ENCODE results near the gene CPA2. TPM values are rescaled to one million over a fixed set of nuclear protein-coding genes. Genes with fewer than 3 reads are reported as not detected.
"Not testable (repeated sequence)": the region's sequence is repeated elsewhere in the genome, so short reads cannot be mapped to it uniquely, and the experiment has no call there.

CPA2 gene
- total RNA-seq, 1 experiment from 2014 or later, result not detected

- in situ Hi-C loops (cut with HindIII; ENCODE audit: low pct_unique_long_range_greater_than_20kb, low sequenced_read_pairs), result no loop called here
- no peak for DNase-seq (ENCODE audit: low read depth, low spot score)
Observed at GRCh38 chr7:130297628-130298543, 31.2 kb downstream of the CPA2 start.

DNA sequence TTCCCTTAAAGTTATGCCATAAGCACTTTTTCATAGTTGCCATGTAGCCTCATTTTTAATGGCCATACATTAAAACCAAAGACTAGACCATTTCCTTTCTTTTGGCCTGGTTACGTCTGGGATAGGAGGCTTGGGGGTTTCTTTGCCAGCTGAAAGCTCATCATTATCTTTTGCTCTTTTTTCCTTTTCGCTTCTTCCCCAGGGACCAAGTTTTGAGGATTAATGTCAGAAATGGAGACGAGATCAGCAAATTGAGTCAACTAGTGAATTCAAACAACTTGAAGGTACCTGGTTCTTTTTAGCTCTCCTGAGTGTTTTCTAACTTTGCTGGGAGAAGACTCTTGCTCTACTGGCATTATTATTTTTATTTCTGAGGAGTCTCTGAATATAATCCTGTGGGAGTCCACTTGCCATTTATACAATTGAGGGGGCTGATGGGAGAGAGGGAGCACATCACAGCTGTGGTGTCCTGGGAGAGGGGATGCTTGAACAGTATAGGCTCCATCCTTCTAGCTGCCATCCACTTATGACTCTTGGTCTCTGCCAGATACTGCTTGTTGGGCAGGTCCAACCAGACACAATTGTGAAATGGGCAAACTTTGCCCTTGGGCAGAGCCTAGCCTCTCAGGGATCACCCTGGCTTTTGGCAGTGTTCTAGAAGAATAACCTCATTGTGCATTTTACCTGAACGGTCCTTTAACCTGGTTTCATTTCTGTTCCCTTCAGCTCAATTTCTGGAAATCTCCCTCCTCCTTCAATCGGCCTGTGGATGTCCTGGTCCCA, 32.1 kb downstream of the CPA2 start:
- DNase-seq (ENCODE audit: low read depth, low spot score), result no peak
- in situ Hi-C loops (cut with HindIII; ENCODE audit: low pct_unique_long_range_greater_than_20kb, low sequenced_read_pairs), result no loop called here

DNA sequence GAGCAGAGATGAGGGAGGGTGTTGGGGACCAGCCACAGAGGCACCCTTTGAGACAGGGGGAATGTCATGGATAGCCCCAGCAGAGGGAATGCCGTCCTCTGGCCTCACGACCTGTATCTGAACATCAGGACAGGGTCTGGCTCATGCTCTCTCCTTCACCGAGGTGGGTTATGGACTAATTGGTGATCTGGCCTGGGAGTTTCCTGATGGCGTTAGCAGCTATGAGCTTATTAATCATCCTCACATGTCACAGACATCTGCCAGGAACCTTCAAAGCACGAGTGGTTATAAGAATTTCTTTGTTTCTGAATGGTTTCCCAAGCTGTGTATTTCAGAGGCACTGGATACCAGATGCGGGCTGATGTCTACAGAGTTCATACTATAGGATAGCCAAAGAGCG, 33.2 kb downstream of the CPA2 start:
- in situ Hi-C loops (cut with HindIII; ENCODE audit: low pct_unique_long_range_greater_than_20kb, low sequenced_read_pairs), result no loop called here
- DNase-seq (ENCODE audit: low read depth, low spot score), result peak; percentile 46

- DNase-seq (ENCODE audit: low read depth, low spot score), result no peak
- in situ Hi-C loops (cut with HindIII; ENCODE audit: low pct_unique_long_range_greater_than_20kb, low sequenced_read_pairs), result no loop called here
Observed at GRCh38 chr7:130301501-130302020, 34.9 kb downstream of the CPA2 start.

DNA sequence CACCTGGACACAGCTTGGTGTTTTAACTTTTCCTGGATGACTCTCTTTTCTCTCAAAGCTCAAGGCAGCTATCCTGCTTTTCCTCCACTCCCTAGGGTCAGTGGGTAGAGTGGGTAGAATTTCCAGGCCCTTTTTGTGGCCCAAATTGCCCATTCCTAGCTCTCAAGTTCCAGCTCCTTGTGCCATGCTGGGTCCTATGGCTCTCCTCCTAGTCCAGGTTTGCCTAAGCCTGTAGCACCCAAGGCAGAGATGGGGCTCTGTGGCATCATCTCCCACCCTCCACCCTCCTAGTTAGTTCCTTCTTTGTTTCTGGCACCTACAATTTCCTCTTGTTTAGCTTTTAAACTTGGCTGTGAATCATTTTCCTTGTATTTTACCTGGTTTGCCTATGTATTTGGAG, 36.0 kb downstream of the CPA2 start:
- in situ Hi-C loops (cut with HindIII; ENCODE audit: low pct_unique_long_range_greater_than_20kb, low sequenced_read_pairs), result no loop called here
- no peak for DNase-seq (ENCODE audit: low read depth, low spot score)

GRCh38 chr7:130303127-130303526, 36.5 kb downstream of the CPA2 start:
- in situ Hi-C loops (cut with HindIII; ENCODE audit: low pct_unique_long_range_greater_than_20kb, low sequenced_read_pairs), result no loop called here
- no peak for DNase-seq (ENCODE audit: low read depth, low spot score)

DNA sequence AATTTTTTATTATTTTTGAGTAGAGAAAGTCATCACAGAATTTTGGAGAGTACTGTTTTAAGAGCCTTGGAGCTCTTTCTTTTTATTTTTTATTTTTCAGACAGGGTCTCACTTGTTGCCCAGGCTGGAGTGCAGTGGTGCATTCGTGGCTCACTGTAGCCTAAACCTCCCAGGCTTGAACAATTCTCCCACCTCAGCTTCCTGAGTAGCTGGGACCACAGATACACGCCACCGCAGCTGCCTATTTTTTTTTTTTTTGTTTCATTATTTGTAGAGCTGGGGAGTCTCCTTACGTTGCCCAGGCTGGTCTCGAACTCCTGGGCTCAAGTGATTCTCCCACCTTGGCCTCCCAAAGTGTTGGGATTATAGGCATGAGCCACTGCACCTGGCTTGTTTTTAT, 36.9 kb downstream of the CPA2 start:
- in situ Hi-C loops (cut with HindIII; ENCODE audit: low pct_unique_long_range_greater_than_20kb, low sequenced_read_pairs), result no loop called here
- no peak for DNase-seq (ENCODE audit: low read depth, low spot score)

GRCh38 chr7:130303982-130304381, 37.3 kb downstream of the CPA2 start:
- in situ Hi-C loops (cut with HindIII; ENCODE audit: low pct_unique_long_range_greater_than_20kb, low sequenced_read_pairs), result no loop called here

GRCh38 chr7:130304878-130305277, 38.2 kb downstream of the CPA2 start:
- in situ Hi-C loops (cut with HindIII; ENCODE audit: low pct_unique_long_range_greater_than_20kb, low sequenced_read_pairs), result no loop called here

More at GRCh38 chr7:130303982-130304381, 37.3 kb downstream of the CPA2 start:
- DNase-seq (ENCODE audit: low read depth, low spot score), result peak; percentile 40

DNA sequence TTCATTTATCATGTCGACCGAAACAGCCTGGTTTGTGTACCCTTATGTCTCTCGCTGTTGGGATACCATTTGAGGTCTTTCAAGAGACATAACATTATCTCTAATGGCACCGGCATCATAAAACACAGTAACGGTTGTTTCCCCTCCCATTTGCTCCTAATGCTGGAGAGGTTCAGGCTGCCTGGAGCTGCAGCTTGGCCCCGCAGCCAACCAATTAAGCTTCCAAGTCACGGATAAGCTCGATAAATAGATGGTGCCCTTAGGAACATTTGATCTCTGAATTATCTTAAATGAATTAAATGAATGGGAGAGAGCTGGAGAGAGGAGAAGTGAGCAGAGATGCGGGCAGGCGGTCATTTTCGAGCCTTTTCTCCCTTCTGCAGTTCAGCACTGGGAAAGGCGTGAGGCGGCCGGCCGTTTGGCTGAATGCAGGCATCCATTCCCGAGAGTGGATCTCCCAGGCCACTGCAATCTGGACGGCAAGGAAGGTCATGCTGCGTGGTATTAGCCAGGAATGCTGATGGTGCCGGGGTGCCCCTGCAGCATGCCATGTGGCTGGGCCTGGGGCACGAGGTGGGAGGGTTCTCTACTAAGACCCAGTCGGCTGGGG, 38.9 kb downstream of the CPA2 start:
- in situ Hi-C loops (cut with HindIII; ENCODE audit: low pct_unique_long_range_greater_than_20kb, low sequenced_read_pairs), result no loop called here
- no peak for DNase-seq (ENCODE audit: low read depth, low spot score)

More at GRCh38 chr7:130304878-130305277, 38.2 kb downstream of the CPA2 start:
- DNase-seq (ENCODE audit: low read depth, low spot score), result no peak

- in situ Hi-C loops (cut with HindIII; ENCODE audit: low pct_unique_long_range_greater_than_20kb, low sequenced_read_pairs), result no loop called here
- DNase-seq (ENCODE audit: low read depth, low spot score), result no peak
Observed at GRCh38 chr7:130309986-130310385, 43.3 kb downstream of the CPA2 start.

DNA sequence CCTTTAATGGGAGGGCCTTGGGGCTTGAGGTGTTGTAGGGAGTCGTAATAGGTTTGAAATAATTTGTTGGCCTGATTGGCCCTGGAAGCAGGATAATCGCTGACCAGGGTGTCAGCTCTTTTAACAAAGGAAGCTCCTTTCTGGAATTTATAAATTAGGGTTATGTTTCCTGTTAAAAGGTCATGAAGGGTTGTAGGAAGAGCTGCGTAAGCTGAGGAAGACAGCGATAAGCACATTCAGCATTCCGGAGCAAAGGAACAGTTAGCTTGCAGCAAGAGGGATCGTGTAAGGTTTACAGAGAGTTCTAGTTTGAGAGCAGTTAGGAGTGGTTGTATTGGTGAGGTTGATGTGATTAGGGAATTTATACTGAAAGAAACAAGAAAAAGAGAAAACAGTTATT, 47.6 kb downstream of the CPA2 start:
- DNase-seq (ENCODE audit: low read depth, low spot score), result no peak
- in situ Hi-C loops (cut with HindIII; ENCODE audit: low pct_unique_long_range_greater_than_20kb, low sequenced_read_pairs), result no loop called here

DNA sequence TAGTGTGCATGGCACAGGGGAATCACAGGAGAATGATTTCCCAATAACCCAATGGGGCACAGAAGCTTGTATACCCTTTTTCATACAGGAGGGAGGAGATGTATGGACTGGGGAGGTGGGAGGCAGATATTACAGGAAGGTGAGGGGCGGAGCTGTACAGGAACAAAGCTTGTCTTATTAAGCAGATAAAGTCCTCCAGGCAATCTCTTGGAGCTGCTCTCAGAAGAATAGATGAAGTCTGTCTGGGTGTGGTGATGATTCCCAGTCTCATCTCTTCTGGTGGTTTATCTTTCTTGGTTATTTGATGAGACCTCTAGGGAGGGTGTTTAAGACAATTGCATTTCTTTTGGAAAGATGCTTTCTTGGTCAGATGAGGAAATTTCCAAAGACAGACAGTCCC, 52.9 kb downstream of the CPA2 start:
- DNase-seq (ENCODE audit: low read depth, low spot score), result peak; percentile 52
- in situ Hi-C loops (cut with HindIII; ENCODE audit: low pct_unique_long_range_greater_than_20kb, low sequenced_read_pairs), result no loop called here

- DNase-seq (ENCODE audit: low read depth, low spot score); in situ Hi-C loops (cut with HindIII; ENCODE audit: low pct_unique_long_range_greater_than_20kb, low sequenced_read_pairs): not testable (repeated sequence)
Observed at GRCh38 chr7:130321542-130322229, 55.0 kb downstream of the CPA2 start.

DNA sequence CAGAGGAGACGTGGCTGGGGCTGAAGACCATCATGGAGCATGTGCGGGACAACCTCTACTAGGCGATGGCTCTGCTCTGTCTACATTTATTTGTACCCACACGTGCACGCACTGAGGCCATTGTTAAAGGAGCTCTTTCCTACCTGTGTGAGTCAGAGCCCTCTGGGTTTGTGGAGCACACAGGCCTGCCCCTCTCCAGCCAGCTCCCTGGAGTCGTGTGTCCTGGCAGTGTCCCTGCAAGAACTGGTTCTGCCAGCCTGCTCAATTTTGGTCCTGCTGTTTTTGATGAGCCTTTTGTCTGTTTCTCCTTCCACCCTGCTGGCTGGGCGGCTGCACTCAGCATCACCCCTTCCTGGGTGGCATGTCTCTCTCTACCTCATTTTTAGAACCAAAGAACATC, 56.0 kb downstream of the CPA2 start:
- DNase-seq (ENCODE audit: low read depth, low spot score), result no peak
- in situ Hi-C loops (cut with HindIII; ENCODE audit: low pct_unique_long_range_greater_than_20kb, low sequenced_read_pairs), result no loop called here

- in situ Hi-C loops (cut with HindIII; ENCODE audit: low pct_unique_long_range_greater_than_20kb, low sequenced_read_pairs), result no loop called here
- DNase-seq (ENCODE audit: low read depth, low spot score), result no peak
Observed at GRCh38 chr7:130324306-130324943, 57.8 kb downstream of the CPA2 start.

- in situ Hi-C loops (cut with HindIII; ENCODE audit: low pct_unique_long_range_greater_than_20kb, low sequenced_read_pairs), result no loop called here
- no peak for DNase-seq (ENCODE audit: low read depth, low spot score)
Observed at GRCh38 chr7:130329681-130330080, 63.0 kb downstream of the CPA2 start.
